ENCODE data around the gene TMEM273. TPM values are rescaled to one million over a fixed set of nuclear protein-coding genes. Genes with fewer than 3 reads are reported as not detected.

The TMEM273 gene
- total and polyA plus RNA-seq, 2 donors (not counting 1 experiment from before 2014, with no cell fraction given), result 0.18 TPM; not detected in 1

GRCh38 chr10:49112851-49113250, 75.3 kb downstream of the TMEM273 start:
- TF ChIP-seq, protein P1, sequence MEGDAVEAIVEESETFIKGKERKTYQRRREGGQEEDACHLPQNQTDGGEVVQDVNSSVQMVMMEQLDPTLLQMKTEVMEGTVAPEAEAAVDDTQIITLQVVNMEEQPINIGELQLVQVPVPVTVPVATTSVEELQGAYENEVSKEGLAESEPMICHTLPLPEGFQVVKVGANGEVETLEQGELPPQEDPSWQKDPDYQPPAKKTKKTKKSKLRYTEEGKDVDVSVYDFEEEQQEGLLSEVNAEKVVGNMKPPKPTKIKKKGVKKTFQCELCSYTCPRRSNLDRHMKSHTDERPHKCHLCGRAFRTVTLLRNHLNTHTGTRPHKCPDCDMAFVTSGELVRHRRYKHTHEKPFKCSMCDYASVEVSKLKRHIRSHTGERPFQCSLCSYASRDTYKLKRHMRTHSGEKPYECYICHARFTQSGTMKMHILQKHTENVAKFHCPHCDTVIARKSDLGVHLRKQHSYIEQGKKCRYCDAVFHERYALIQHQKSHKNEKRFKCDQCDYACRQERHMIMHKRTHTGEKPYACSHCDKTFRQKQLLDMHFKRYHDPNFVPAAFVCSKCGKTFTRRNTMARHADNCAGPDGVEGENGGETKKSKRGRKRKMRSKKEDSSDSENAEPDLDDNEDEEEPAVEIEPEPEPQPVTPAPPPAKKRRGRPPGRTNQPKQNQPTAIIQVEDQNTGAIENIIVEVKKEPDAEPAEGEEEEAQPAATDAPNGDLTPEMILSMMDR (conservative IDR thresholded peaks at IDR 0.05 in 1 of 2, IDR thresholded peaks at IDR 0.05 in 1 of 2; ENCODE audit: low read depth in 1 of 2, low read length in 2 of 2), result no peak
- TF ChIP-seq EZH2 (IDR thresholded peaks at IDR 0.05; ENCODE audit: low read length, missing control alignments), result no peak
- no peak for DNase-seq (ENCODE audit: low read depth in 2 of 2)
- Histone ChIP-seq H3K4me2 (ENCODE audit: extremely low read depth, insufficient read depth, low read length) (no peak overlapping the region), H3K36me3 (ENCODE audit: control insufficient read depth, insufficient read depth, low read length) (no peaks in the 10 kb centered on the region), H3K9me3 (ENCODE audit: control insufficient read depth, insufficient read depth, low read depth, low read length) (no peaks in the 10 kb centered on the region), H3K9ac (ENCODE audit: insufficient read depth, low read length) (no peak overlapping the region), H2AFZ (ENCODE audit: low read length) (no peak overlapping the region), H3K27me3 (ENCODE audit: control insufficient read depth, insufficient read depth, low read length) (peaks cover 2% of the 10 kb centered on the region), H3K27ac (ENCODE audit: insufficient read depth, low read length) (no peak overlapping the region), H3K79me2 (ENCODE audit: control insufficient read depth, insufficient read depth, low read length) (no peaks in the 10 kb centered on the region), H4K20me1 (ENCODE audit: control insufficient read depth, extremely low read depth, insufficient read depth, low read length) (no peaks in the 10 kb centered on the region), H3K4me1 (ENCODE audit: control insufficient read depth, extremely low read depth, insufficient read depth, low read length) (peaks cover 15% of the 10 kb centered on the region), H3K4me3 (replicated peaks in 1 of 4; ENCODE audit: control extremely low read depth in 1 of 4, insufficient read depth in 1 of 4, low read depth in 3 of 4, low read length in 4 of 4) (no peak overlapping the region)

DNA sequence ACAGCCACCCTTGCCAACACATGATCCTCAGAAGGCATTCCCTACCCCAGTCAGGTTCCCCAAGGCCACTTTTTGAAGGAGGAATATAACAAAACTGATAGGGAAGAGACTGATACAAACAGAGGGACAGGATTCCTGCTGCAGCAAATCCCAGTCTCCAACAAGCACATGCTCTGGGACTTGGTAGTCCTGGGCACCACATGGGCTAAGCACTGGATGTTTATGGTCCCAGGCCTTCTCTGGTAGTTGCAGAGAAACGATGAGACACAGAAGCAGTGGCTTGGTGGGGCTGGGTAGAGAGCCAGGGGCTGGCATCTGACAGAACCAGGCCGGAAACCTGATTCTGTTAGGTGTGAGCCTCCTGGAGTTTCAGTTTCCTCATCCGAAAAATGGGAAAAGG, 76.1 kb downstream of the TMEM273 start:
- TF ChIP-seq EZH2 (IDR thresholded peaks at IDR 0.05; ENCODE audit: low read length, missing control alignments), result no peak
- TF ChIP-seq, protein P1 (conservative IDR thresholded peaks at IDR 0.05 in 1 of 2, IDR thresholded peaks at IDR 0.05 in 1 of 2; ENCODE audit: low read depth in 1 of 2, low read length in 2 of 2), result no peak
- Histone ChIP-seq H3K27me3 (ENCODE audit: control insufficient read depth, insufficient read depth, low read length) (peaks cover 2% of the 10 kb centered on the region), H2AFZ (ENCODE audit: low read length) (no peak overlapping the region), H3K9ac (ENCODE audit: insufficient read depth, low read length) (no peak overlapping the region), H3K27ac (ENCODE audit: insufficient read depth, low read length) (no peak overlapping the region), H4K20me1 (ENCODE audit: control insufficient read depth, extremely low read depth, insufficient read depth, low read length) (no peaks in the 10 kb centered on the region), H3K79me2 (ENCODE audit: control insufficient read depth, insufficient read depth, low read length) (no peaks in the 10 kb centered on the region), H3K4me3 (replicated peaks in 1 of 4; ENCODE audit: control extremely low read depth in 1 of 4, insufficient read depth in 1 of 4, low read depth in 3 of 4, low read length in 4 of 4) (no peak overlapping the region), H3K9me3 (ENCODE audit: control insufficient read depth, insufficient read depth, low read depth, low read length) (no peaks in the 10 kb centered on the region), H3K4me2 (ENCODE audit: extremely low read depth, insufficient read depth, low read length) (no peak overlapping the region), H3K4me1 (ENCODE audit: control insufficient read depth, extremely low read depth, insufficient read depth, low read length) (peaks cover 17% of the 10 kb centered on the region), H3K36me3 (ENCODE audit: control insufficient read depth, insufficient read depth, low read length) (no peaks in the 10 kb centered on the region)
- no peak for DNase-seq (ENCODE audit: low read depth in 2 of 2)

DNA sequence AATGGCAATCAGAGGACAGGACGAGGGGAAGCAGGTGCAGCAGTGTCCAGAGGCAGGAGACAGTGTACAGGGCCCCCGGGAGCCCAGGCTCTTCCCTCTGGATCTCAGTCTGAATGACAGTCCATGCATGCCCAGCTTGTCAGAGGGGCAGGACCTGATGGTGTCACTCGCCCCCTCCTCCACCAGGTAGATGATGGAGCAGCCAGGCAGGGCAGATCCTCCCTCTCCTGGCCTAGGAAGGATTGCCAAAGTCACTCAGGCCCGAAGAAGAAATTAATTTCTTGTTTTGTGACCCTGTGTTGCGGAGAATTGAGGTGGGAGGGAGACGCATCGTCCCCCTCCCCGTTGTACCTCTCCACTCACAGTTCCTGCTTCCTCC, 76.9 kb downstream of the TMEM273 start:
- no peak overlapping the region for H3K9ac ChIP-seq (ENCODE audit: insufficient read depth, low read length)
- H3K4me2 ChIP-seq (ENCODE audit: extremely low read depth, insufficient read depth, low read length), result no peak overlapping the region
- peaks cover 22% of the 10 kb centered on the region for H3K4me1 ChIP-seq (ENCODE audit: control insufficient read depth, extremely low read depth, insufficient read depth, low read length)
- DNase-seq (ENCODE audit: low read depth in 2 of 2), result no peak
- H3K9me3 ChIP-seq (ENCODE audit: control insufficient read depth, insufficient read depth, low read depth, low read length), result no peaks in the 10 kb centered on the region
- no peak for TF ChIP-seq EZH2 (IDR thresholded peaks at IDR 0.05; ENCODE audit: low read length, missing control alignments)
- TF ChIP-seq, protein P1 (conservative IDR thresholded peaks at IDR 0.05 in 1 of 2, IDR thresholded peaks at IDR 0.05 in 1 of 2; ENCODE audit: low read depth in 1 of 2, low read length in 2 of 2), result no peak
- no peaks in the 10 kb centered on the region for H4K20me1 ChIP-seq (ENCODE audit: control insufficient read depth, extremely low read depth, insufficient read depth, low read length)
- H3K36me3 ChIP-seq (ENCODE audit: control insufficient read depth, insufficient read depth, low read length), result no peaks in the 10 kb centered on the region
- no peaks in the 10 kb centered on the region for H3K79me2 ChIP-seq (ENCODE audit: control insufficient read depth, insufficient read depth, low read length)
- no peak overlapping the region for H3K4me3 ChIP-seq (replicated peaks in 1 of 4; ENCODE audit: control extremely low read depth in 1 of 4, insufficient read depth in 1 of 4, low read depth in 3 of 4, low read length in 4 of 4)
- no peak overlapping the region for H2AFZ ChIP-seq (ENCODE audit: low read length)
- no peak overlapping the region for H3K27ac ChIP-seq (ENCODE audit: insufficient read depth, low read length)
- peaks cover 2% of the 10 kb centered on the region for H3K27me3 ChIP-seq (ENCODE audit: control insufficient read depth, insufficient read depth, low read length)
